ENCODE measurements around the gene WNK2.

The WNK2 gene

GRCh38 chr9:93297659-93298497 lies 113.9 kb downstream of the WNK2 start:
- peak; percentile 35 for DNase-seq

DNA sequence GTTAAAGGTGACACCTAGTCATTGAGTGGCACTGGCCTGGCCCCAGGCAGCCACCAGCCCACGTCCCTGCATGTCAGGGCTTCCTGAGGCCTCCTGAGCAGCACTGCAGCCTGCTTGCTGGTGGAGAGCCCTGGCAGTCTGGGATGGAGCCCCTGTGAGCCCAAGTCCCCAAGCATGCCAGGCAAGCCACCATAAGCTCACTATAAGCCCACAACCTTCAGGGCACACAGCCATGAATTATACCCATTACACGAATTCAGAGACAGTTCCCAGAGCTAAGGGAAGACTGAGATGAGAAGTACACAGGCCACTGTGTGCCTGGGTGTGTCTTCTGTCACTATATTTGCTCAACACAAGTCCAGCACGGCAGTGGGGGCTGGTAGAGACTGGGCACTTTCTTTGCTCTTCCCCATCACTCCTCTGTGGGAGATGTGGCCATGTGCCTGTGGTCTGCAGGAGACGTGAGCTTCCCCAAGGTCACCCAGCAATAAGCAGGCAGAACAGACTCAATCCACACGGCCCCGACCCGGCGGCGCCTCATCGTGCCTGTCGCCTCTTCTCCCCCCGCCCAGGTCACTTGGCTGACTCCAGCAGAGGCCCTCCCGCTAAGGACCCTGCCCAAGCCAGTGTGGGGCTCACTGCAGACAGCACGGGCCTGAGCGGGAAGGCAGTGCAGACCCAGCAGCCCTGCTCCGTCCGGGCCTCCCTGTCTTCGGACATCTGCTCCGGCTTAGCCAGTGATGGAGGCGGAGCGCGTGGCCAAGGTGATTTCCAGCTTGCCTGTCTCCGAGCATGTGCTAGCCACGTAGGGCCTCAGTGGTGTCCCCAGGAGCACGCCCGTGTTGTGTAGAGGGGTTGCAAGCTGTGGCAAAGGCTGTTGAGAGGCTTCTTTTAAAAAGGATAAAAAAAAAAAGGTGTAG lies 114.8 kb downstream of the WNK2 start:
- DNase-seq = no peak

- no peak for DNase-seq
Observed at GRCh38 chr9:93299418-93300174, 115.7 kb downstream of the WNK2 start.

DNA sequence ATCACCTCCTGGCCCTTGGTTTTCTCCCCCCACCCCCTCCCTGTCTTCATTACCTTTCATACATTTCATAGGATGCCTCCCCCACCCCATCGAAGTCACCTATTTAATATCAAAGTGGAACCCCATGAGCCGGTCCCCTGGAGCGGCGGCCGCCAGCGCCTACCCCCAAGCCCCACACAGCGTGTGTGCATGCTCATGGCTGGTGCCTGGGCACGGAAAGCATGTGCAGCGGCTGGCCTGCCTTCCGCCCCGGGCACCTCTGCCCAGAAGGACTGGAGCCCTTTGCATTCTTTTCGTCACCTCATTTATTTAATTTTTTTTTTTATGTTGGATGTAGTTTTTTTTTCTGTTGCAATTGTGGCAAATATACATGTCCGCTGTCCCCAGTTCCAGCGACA lies 116.2 kb downstream of the WNK2 start:
- no peak for DNase-seq

DNA sequence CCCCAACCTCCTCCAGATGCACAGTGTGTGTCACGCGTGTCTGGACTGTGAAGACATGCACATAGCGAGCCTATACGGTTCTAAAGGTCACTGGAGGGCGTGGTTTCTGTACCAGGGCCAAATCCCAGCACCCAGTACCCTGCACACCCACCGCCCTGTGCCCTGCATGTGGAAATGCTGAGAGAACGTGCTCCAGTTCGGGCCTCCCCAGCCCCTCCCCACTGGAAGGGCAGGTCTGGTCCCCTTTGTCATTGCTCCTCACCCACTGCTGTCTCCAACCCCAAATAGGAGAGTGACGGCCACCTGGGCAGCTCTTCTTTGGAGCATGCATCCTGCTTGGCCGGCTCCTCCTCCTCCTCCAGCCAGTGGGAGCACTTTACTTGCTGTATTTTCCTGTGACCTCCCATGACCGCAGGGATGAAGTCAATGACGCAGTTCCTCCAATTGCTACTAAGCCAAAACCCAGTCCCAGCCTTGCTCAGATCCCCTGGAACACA lies 116.7 kb downstream of the WNK2 start:
- DNase-seq = no peak

GRCh38 chr9:93301291-93301811 lies 117.4 kb downstream of the WNK2 start:
- no peak for DNase-seq

DNA sequence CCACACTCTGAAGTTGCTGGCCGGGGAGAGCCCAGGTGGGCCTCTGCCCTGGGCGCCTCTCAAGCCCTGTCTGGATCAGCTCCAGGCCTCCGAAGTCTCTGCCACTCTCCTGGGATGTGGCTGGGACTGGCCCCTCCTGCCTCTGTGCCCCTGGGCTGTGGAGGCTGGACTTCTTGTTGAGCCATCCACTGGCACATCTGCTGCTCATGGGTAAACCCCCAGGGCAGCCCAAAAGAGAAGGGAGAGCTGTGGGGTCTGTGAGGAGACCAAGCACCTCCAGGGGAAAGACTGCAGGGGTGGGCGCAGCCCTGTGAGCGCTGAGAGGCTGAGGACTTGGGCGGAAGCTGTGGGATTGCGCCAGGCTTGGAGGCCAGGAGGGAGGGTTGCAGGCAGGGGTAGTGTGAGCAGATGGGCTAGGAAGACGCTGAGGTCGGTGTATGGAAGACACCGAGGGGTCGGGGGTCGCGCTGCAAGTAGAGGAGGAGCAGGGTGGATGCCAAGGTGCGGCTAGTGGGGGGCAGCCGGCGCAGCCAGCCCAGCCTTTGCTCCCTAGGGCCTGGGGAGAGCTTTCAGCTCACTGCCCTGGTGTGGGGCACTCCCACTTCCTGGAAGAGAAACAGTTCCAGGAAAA lies 118.1 kb downstream of the WNK2 start:
- DNase-seq = no peak

GRCh38 chr9:93302586-93303257 lies 118.8 kb downstream of the WNK2 start:
- peak; percentile 56 for DNase-seq

DNA sequence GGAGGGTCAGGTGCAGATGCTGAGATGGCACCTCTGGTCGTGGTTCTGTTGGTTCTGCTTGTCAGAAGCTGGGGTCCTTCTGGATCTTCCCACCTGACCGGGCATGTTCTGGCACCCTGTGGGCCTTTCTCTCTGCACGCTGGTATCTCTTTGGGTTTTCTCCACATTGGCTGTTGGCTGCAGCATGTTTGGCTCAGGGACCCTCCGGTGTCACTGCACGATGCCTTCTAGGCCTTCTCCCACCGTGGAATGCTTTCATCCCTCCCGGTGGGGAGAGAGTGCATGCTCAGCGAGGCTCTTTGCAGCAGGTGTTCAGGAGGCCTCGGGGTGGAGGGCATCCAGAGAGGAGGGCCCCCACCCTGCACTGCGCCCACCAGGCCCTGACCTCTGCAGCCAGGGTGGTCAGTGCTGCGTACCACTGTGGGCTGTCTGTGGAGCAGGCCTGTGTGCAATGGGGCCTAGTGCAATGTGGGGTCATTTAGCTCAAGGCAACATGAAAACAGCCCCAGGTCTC lies 119.4 kb downstream of the WNK2 start:
- no peak for DNase-seq

DNA sequence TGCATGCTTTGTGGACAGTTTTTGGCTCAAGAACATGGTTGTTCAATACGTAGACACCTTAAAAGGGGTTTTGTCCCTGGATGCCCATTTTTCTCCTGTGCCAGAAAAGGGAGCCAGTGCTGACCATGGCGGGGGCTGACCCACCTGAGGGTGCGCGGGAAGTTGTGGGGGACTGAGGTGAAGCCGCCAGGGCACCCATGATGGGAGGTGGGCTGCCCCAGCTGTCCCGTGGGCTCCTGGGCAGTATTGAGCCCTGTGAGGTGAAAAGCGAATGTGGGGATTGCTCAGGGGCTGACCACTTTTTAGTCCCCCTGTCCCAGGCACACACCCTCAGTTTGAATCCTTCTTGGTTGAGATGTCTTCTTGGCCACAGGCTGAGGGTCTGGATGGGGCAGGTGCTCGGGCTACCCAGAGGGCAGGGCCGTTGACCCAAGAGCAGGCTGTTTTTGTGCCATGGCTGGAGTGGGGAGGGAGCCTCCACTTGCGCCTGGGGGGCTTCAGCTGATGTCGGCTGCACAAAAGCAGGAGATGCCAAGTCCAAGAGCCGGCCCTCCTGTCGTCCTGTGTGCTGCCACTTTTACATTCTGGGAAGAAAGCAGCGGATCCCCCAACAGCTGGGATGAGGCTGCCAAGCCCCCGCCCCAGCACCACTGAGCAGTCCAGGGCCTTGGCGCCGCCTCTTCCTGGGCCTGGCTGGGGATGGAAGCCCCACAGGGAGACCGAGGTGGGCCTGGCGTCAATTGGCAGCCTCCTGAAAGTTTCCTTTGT lies 120.1 kb downstream of the WNK2 start:
- no peak for DNase-seq

DNA sequence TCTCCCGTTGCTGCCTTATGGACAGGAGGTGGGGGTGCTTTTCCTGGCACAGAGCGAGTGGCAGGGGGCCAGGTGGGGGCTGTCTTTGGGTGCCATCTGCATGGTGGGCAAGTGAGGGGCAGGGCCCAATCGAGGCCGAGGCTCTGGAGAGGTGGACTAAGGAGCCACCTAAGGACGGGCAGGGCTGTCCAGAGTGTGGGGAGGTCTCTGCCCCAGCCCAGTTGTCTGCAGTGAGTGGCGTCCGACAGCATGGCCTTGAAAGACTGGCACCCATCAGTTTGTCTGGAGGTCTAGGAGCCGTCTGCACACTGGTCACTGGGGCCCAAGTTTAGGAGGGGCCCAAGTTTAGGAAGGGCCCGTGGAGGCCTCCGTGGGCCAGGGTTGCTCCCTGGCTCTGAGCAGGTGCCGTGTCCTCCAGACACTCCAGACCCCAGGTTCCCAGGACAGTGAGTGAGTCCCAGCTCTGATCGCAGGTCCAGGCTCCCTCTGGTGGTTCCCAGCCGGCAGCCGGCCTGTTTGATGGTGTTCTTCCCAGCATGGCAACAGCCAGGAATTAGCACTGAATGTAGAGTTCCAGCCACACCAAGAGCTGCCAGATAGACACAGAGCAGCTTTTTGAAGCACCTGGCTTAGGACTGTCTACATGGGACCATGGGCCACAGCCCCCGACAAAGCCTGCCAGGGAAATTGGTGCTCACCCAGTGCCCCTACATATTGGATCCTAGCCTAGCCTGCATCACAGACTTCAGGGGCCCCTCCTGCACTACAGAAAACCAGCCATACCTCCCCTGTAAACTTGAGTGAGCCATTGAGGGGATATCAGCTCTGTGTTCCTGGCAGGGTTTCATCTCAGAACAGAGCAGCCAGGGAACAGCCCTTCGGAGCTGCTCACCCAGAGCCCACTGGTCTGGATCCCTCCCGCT lies 120.9 kb downstream of the WNK2 start:
- peak; percentile 5 for DNase-seq

- DNase-seq = no peak
Observed at GRCh38 chr9:93305497-93306020, 121.6 kb downstream of the WNK2 start.

GRCh38 chr9:93306081-93306480 lies 122.1 kb downstream of the WNK2 start:
- no peak for DNase-seq

DNA sequence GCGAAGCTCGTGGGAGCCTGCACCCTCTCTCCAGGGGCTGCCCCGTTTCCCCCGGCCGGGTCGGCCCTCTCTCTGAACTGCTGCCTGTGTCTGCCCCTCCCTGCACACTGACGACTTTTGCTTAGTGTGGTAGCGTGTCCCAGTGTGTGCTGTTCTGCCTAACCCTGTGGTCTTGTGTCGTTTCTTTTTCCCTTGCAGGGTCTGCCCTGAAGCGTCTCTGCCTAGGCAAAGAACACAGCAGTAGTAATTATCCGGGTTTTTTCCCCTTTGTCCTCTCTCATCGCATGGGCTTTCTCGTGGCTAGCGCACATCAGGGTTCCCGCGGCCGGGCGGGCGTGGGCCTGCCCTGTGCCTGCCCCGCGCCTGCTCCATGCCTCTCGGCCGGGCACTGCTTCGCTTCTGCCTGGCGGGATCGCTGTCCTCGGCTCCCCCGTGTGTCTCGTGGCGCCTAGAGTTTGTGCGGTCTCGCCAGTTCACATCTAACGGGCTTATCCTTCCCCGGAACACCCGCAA lies 122.7 kb downstream of the WNK2 start:
- no peak for DNase-seq

GRCh38 chr9:93307468-93308157 lies 123.7 kb downstream of the WNK2 start:
- no peak for DNase-seq

DNA sequence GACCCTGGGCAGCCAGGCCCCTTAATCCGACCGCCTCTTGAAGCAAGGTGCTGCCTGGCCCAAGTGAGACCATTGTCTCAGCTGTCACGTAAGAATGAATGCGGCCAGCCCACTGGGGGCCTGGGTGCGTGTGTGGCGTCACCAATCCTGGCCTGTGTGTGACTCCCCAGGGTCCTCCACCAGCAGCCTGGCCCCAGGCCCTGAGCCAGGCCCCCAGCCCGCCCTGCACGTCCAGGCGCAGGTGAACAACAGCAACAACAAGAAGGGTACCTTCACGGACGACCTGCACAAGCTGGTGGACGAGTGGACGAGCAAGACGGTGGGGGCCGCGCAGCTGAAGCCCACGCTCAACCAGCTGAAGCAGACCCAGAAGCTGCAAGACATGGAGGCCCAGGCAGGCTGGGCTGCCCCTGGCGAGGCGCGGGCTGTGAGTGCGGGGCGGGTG lies 124.2 kb downstream of the WNK2 start:
- DNase-seq = no peak

DNA sequence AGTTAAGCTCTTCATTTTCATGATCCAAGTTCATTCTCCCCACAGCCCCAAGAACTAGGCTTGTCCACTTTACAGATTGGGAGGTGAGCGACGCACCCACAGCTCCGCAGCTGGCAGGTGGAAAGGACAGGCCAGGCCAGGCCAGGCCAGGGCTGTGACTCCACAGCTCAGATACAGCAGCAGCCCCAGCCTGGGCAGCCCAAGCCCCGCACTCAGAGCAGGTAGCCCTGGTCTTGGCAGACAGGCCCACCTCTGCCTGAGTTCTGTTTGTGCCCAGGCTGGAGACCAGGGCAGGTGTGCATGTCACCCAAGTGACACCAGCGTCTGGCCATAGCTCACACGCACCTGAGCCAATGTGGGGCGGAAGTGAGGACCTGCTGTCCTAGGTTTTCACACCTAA lies 124.7 kb downstream of the WNK2 start:
- no peak for DNase-seq

DNA sequence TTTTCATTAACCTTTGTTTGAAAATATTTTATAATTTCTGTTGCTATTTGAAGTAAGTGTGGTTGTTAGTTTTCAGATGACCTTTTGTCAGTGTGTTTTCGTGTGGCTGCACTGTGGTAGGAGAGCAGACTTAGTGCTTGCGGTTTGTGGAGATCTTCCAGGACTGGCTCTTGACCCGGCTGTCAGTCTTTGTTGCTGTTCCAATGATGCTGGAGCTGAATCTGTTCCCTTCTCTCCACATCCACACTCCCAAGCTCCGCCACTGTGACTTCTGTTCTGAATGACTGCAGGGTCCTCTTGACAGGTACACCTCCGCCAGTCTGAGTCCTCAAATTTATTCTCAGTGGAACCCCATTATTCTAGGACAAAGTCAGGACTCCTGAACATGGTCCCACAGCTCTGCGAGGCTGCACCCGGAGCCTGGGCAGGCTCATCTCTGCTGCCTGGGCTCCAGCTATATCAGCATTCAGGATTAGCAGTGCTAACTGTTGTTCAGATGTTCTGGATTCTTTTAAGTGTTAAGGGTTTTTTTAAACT lies 126.0 kb downstream of the WNK2 start:
- DNase-seq = no peak

Data from NCI-H1092 (cell line).